Measurements from ENCODE around the gene TAB2.
"Not testable (repeated sequence)": the region's sequence is repeated elsewhere in the genome, so short reads cannot be mapped to it uniquely, and the experiment has no call there.

TAB2 gene

DNA sequence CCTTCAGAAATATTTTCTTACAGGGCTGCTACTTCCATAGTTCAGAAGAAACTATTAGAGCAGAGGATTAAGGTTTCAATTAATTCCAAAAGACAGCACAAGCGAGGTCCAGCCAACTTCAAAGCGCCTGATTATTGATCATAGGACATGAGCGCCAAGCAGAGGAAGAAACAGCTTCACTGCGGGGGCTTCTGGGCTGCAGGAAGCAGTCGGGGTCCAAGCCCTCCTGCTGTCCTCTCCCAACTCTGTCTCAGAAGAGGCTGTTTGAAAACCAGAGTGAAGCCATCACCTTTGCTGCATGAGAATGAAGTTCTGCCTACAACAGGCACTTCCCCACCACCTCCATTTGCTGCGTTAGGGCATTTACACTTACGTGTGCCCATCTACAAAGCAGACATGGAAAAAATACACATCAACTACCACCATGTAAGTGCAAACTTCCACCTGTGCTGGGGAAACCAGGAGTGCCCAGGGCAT lies 106.5 kb downstream of the TAB2 start:
- no peak for DNase-seq

DNA sequence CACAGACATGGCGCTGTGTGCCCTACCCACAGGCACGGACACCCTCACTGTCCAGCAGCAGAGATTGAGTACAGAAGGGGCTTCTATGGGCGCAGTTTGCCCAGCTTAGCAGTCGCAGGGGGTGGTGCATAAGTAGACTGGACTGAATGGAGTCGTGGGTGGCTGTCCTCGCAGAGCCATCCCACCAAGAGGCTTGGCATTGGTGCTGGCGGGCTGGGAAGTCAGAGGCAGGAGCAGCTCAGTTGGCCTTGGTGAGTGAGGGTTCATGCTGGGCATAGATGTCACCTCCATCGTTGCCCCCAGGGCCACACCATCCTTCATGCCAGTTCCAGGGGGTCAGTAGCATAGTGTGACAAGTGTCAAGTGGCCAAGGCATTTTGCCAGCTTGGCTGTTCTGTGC lies 107.7 kb downstream of the TAB2 start:
- DNase-seq, result no peak

DNA sequence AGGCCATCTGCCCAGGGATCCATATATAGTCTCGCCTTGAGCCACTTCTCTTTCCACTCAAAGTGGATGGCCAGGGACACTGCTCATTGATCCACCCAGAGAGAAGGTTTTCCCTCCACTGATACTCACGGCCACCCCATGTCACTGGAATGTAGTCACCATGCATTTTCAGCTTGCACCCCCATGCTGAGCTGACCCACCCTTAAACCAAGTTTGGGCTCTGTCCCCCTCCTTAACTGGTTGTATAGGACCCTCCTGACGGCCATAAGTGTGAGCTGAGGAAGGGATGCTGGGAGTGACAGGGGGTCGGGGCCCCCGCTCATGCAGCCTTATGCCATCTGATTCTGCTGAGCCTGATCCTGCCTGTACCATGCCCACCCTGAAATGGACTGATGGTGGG lies 108.2 kb downstream of the TAB2 start:
- no peak for DNase-seq

DNA sequence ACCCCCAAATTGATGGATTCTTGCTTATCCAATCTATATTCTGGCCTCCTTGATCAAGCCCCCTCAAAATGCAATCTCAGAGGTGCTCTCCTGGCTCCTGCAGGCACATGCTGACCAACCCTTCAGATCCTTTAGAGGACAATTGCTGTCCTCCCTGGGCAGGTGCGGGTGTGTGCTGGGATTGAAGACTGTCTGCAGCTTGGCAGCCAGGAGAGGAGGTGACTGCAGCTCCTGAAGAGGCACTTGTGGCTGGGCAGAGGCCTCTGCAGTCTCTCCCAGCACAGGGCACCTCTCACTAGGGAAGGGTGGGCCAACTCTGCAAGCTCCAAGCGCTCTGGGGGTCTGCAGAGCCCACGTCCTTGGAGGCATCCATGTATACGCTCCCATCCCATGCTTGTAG lies 111.1 kb downstream of the TAB2 start:
- no peak for DNase-seq

DNA sequence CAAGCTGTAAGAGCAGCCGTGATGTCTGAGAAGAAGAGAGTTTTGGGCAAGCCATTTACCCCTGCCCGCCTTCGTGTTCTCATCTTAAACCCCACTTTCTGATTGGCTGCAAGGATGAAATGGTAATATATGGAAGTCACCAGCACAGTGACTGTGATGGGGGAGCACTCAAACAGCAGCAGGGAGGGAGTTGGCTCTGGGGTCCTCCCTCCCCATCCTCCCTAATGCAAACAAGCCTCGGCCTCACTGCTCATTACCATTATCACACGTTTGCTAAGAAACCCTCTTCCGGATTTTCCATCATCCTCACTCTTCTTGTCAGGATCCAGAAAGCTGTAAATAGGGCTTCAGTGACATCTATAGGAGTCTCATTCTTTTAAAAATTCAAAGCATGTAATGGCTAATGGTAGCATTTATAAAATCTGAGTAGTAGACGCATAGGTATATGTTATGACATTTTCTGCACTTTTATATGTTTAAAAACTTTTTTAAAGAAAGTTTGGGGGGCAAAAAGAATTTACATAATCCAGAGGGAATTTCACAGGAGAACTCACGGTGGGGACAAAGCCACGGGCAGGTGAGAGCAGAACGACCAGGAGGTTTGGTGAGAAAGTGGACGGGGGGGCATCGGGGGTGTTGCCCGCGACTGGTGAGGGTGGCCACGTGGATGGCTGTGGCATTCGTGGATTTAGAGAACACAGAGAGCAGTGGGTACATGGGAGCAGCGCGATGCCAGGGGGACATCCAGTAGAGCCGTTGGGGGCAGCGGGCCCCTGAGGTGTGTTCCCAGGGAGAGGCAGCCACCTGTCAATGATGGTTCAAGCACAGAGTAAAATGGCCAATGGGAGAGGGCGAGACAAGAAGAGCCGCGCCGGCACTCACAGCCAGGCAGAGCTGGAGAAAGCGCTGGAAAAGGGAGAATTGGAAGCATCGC lies 112.2 kb downstream of the TAB2 start:
- DNase-seq, result no peak

DNA sequence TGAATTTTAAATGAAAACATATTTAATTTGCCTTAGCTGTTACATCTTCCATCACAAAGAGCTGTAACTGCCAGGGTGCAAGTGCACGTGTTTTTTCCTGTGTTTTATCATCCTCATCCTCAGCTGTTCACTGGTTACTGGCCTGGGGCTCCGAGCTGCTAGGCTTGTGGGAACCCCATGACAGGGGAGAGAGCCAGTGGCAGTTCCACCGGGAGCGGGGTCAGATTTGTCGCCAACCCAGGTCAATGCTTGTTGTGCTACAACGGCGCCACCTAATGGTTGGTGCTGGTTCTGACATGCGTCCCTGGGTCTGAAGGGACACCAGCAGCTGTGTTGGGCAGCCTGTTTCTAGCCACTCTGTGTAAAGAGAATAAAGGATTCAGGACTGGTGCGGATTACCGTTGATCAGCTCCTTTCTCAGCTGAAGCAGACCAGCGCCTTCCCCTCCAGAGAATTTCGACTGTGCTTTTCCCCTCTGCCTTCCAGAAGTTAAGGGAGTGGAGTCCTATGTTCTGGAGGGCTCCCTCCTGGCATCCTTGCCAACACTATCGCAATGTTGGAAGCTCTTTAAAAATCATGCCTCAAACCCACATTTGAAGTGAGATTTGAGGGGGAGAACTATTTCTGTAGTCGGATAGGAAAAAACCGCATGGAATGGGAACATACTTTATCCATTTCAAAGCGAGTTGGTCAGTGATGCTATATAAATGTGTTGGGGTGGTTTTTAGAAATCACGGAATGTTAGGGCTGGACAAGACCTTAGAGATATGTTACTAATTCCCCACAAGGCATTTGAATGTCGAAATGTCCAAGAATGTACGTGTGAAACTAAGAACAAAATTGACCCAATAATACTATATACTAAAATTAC lies 114.6 kb downstream of the TAB2 start:
- DNase-seq, result no peak

DNA sequence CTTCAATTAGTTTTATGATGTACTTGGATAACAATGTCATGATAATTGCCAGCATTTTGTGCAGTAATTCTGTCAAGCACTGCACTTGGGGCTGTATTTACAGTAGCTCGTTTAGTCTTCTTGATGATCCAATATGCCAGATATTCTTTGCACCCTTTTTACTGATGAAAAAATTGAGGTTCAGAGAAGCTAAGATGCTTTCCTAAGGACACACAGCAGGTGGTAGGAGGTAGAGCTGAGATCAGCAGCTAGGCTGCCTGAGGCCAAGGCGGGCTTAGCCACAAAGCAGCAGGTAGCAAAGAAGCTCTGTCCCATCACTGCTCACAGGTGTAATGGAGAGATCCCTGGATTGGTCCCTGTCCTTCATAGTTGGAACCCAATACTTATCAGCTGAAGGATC lies 115.9 kb downstream of the TAB2 start:
- no peak for DNase-seq

DNA sequence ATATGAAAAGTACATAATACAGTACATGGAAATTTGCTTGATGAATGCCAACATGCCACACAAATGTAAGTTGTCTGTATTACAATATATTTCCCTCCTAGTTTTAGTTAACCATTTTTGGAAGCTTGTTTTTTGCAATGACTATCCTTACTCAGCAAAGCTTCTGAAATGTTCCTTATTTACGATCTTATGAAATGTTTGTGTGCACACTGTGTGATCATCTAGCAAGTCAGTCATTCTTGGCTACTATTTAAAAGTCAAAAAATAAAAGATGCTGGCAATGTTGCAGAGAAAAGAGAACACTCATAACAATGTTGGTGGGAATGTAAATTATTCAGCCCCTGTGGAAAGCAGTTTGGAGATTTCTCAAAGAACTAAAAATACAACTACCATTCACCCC lies 116.4 kb downstream of the TAB2 start:
- DNase-seq, result no peak

DNA sequence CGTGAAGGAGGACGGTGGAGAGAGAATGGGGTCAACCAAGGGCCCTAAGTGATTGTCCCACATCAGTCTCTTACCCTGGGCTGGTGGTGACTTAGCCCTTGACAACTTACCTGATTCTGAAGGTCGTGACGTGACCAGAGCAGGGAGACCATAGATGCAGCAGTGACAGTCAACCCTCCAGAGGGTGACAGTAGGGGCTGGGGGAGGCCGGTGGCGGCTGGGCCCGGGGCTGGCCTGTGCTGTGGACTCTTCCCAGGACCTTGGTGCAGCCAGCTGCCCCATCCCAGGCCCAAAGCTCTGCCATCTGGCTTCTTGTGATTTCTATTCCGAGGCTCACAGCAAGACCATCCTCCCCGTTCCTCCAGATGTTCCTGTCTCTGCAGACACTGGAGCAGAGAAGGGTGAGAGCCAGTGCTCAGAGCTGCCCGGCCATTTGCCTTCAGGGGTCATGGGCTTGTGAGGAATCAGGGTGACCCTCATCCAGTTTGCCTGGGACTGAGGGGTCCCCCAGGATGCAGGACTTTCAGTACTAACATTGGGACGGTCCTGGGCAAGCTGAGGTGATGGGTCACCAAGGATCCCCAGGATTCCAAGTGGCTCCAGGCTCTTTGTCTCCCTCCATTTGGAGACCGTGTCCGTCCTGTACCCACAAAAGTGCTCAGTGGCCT lies 118.5 kb downstream of the TAB2 start:
- no peak for DNase-seq

DNA sequence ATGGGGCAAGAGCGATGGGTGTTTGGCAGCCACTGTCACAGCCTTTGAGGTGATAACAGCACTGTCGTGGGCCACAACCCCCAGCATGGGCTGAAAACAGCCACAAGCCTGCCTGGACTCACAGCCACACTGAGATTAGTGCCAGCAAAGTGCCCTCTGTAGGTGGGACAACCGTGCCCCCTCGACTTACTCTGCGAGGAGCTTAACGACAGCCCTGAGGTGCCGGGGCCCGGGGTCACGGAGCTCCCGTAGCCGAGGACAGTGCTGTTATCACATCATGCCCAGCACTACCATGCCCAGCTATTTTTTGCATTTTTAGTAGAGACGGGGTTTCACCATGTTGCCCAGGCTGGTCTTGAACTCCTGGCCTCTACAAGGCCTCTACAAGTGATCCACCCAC lies 119.1 kb downstream of the TAB2 start:
- no peak for DNase-seq

DNA sequence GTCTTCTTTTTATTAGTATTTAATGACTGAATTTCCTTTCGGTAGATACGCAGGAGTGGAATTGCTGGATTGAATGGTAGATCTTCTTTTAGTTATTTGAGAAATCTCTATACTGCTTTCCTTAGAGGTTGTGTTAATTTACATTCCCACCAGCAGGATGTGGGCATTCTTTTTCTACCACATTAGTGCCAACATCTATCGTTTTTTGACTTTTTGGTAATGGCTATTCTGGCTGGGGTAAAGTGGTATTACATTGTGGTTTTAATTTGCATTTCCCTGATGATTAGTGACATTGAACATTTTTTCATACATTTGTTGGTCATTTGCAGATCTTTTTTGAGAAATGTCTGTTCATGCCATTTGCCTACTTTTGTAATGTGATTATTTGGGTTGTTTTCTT lies 119.7 kb downstream of the TAB2 start:
- DNase-seq, result no peak

DNA sequence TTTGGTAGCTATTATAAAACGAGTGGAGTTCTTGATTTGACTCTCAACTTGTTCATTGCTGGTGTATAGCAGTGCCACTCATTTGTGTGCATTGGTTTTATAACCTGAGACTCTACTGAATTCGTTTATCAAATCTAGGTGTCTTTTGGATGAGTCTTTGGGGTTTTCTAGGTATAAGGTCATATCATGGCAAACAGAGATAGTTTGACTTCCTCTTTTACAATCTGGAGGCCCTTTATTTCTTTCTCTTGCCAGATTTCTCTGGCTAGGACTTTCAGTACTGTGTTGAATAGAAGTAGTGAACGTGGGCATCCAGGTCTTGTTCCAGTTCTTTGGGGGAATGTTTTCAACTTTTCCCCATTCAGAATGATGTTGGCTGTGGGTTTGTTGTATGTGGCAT lies 121.3 kb downstream of the TAB2 start:
- DNase-seq, result no peak

DNA sequence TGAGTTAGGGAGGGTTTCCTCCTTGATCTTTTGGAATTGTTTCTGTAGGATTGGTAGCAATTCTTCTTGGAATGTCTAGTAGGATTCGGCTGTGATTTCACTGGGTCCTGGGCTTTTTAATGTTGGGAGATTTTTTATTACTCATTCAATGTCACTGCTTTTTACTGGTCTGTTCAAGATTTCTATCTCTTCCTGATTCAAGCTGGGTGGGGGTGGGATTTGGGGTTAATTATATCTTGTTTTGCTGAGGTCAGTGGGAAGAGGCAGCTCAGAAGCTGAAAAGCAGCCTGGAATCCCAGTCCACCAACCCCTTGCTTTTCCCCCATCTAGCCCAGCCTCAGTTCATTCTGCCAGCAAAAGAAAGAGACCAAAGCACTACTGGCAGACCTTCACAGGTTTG lies 122.1 kb downstream of the TAB2 start:
- no peak for DNase-seq

DNA sequence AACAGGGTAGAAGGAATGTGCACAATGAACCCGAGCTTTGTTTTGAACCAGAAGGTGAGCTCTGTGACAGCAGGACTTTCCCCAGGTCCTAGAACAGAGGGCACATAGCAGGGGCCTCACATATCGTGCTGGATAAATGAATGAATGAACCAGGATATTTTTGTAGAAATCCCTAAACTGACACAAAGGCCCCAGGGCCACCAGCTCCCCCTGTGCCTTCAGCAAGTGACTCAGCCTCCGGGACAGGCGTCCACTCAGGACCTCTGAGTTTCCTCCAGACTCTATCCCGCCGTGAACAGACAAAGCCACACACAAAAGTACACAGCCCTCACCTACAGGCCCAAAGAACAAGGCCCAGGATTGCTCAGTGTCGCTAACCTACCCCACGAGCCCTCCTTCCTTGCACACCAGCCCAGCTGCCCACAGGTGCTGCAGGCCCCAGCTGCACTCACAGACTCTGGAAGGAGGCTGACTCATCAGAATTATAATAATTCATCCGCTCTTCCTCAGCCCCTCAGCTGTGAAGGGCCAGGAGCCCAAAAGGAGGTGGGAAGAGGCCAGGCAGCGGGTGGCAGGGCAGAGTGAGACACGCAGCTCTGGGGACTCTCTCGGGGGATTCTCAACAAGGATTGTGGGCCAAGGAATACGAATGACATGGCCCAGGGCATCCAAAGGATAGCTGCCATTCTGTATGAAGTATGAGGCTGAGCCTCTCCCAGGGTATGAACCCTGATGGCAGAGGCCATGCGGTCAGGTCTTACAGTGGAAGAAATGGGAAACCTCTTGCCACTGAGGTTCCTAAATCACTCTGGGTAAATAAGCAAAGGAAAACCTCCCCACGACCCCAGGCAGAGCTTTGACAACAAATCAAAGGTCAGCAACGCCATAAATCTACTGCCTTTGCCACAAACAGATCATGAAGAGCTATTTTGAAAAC lies 123.5 kb downstream of the TAB2 start:
- no peak for DNase-seq

DNA sequence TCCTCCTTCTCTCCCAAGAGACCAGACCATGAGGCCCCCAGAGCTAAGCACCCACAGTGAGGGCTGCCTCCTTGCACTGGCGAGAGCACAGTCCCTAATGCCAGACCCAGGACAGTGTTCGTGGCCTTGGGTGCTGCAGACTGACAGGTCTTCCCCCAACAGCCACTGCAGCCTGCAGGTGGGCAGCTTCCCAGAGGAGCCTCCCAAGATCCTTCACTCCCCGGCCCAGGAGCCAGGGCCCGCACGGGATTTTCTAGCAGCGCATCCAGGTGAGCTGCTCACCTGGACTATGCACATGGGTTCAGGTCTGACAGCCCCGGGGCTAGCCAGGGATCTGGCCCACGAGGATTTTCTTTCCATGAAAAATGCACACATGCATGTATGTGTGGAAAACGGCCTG lies 124.2 kb downstream of the TAB2 start:
- no peak for DNase-seq

DNA sequence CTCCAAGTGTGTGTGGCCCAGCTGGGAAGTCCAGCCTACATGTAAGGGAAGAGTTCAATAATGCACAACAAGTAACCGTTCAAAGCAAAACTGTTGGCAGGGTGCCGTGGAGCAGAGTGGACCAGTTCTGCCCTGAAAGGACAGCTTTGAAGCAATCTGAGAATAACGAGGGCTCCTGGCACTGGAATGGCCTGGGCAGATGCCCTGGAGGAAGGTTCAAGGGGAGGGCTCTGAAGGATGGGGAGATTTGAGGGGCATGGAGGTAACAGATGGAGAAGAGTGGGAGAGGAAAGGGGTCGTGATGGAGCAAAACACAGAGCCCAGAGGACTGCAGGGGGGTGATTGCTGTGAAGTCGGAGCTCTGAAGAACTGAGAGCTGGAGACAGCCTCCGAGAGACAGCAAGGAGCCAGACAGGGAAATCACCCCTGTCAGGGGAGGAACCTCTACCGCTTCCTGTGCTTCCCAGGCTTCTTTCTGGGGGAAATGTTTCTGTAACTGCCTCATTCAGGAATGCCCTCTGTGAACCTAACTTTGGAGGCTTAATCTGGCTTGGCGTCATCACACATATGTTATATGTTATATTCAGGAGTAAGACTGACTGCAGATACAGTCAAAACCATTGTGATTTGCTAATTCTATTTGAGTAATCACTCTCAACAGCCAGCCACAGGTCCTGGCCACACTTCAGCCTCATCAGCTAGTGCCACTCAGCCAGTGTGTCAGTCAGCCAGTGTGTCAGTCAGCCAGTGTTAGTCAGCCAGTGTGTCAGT lies 126.1 kb downstream of the TAB2 start:
- DNase-seq, result no peak

DNA sequence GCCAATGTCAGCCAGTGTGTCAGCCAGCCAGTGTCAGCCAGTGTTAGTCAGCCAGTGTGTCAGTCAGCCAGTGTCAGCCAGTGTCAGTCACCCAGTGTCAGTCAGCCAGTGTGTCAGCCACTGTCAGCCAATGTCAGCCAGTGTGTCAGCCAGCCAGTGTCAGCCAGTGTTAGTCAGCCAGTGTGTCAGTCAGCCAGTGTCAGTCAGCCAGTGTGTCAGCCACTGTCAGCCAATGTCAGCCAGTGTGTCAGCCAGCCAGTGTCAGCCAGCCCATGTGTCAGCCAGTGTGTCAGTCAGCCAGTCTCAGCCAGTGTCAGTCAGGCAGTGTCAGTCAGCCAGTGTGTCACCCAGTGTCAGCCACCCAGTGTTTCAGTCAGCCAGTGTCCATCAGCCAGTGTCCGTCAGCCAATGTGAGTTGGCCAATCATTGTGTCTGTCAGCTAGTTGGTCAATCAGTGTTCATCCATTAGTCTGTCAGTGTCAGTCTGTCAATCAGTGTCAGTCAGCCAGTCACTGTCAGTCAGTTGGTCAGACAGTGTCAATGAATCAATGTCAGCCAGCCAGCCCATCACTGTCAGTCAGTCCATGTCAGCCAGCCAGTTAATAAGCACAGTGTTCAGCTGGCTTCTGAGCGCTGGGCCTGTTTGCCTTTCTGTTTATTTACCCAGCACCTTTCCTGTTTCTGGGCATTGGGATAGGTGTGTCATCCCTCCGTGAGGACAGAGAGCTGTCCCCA lies 127.0 kb downstream of the TAB2 start:
- DNase-seq, result not testable (repeated sequence)

DNA sequence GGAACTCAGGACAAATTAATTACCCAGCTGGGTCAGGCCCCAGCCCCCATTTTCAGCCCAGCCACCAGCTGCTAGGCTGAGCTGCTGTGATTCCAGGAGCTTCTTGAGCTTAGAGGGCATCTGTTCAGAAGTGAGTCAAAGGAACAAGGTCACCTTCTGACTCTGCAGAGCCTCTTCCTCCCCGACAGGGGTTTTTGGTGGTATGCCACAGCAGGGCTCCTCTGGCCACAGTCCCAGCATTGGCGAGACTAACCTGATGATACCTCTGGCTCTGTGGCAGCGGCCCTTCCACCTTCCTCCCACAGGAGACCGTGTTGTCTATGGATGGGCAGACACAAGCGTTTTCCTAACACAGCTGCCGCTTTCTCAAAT lies 127.6 kb downstream of the TAB2 start:
- DNase-seq, result no peak

DNA sequence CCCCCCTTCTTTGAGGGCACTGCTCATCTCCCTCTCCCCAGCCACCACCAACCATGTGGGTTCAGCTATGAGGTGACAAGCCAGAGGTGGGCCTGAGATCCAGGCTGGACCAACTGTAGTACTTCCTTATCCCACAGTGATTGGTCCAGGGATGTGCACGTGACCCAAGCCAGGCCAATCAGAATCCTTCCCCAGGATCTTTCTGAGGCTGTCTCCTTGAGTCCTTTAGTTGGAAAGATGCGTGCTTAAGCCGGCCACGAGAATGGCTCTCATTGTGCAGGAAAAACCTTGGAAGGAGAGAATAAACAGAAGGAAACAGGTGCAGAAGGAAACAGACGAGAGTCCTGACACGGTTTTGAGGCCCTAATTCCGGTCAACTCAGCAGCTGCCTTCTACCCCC lies 128.1 kb downstream of the TAB2 start:
- DNase-seq, result no peak

DNA sequence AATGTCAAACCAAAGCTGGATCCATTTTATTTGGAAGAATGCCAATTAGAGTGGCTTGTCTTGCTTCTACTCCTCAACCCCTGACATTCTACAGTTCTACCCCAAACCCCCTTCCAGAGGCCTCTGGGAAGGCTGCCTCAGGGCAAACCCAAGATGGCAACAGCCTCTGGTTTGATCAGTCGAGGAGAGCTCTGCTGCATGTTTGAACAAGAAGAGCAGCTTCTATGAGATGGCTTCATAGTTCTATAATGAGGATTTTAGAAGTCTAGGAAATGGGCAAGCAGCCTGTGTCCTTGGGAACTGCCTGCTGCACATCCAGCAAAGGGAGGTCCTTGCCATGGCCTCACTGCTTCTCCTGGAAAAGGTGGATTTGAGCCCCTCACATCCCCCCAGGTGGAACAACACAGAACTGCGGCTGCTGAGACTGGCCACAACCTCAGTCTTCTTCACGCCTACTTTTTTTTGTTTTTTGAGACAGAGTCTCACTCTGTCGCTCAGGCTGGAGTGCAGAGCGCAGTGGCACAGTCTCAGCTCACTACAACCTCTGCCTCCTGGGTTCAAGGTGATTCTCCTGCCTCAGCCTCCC lies 129.4 kb downstream of the TAB2 start:
- no peak for DNase-seq
